ENCODE data around the gene TTBK1. TPM values are rescaled to one million over a fixed set of nuclear protein-coding genes. Genes with fewer than 3 reads are reported as not detected.
A peak's percentile ranks its signal among the peaks of the same experiment; 100 is the strongest.

The TTBK1 gene
- total and polyA plus RNA-seq, 7 donors, result under 0.01 to 0.55 (median 0.25) TPM; not detected in 1

DNA sequence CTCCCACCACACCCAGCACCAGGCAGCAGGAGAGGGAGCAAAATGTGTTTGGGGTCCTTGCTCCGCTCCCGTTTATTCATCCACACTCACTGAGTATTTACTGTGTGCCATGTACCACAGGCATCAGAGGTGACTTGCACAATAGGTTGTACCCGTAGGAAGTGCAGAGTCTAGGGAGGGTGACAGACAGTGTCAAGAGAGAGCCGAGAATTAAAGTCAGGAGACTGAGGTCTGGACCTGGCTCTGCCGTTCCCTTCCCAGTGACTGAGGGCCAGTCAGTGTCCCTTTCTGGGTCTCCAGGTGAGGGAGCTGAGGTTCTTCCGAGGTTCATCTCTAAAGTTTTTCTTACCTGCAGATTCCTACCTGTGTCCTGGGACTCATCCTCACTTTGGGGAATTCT, 22.3 kb downstream of the TTBK1 start:
- Histone ChIP-seq H3K27me3 (no peaks in the 10 kb centered on the region), H3K27ac (no peak overlapping the region), H3K4me1 (peaks cover 0 to 27% (median 25%) of the 10 kb centered on the region in 4 donors), H3K9me3 (no peaks in the 10 kb centered on the region), H3K4me3 (no peak overlapping the region), H3K36me3 (no peaks in the 10 kb centered on the region)
- TF ChIP-seq EP300 (IDR thresholded peaks at IDR 0.05) (no peak), POLR2A (IDR thresholded peaks at IDR 0.05) (no peak), CTCF (IDR thresholded peaks at IDR 0.05) (no peak), POLR2AphosphoS5 (IDR thresholded peaks at IDR 0.05) (no peak)
- DNase-seq, result no peak
- 86 to 89% methylated on average over 6 of the region's 6 CpGs for WGBS, 2 donors
- intact Hi-C loops (cut with DNase I), result loop anchor here (5.0 to 10.0 kb wide), 2 partner anchors 159 to 242 kb away; partner anchors contain the start of gene ABCC10

- no peak for DNase-seq
- peaks cover 0 to 27% (median 25%) of the 10 kb centered on the region in 4 donors for H3K4me1 ChIP-seq
- no peaks in the 10 kb centered on the region for H3K27me3 ChIP-seq
- no peaks in the 10 kb centered on the region for H3K36me3 ChIP-seq
- TF ChIP-seq POLR2AphosphoS5 (IDR thresholded peaks at IDR 0.05) (no peak), POLR2A (IDR thresholded peaks at IDR 0.05) (no peak), CTCF (IDR thresholded peaks at IDR 0.05) (no peak), EP300 (IDR thresholded peaks at IDR 0.05) (no peak)
- intact Hi-C loops (cut with DNase I), result loop anchor here (5.0 to 10.0 kb wide), 2 partner anchors 157 to 240 kb away; partner anchors contain the start of gene ABCC10
- 29 to 73% methylated on average over 7 of the region's 7 CpGs for WGBS, 2 donors
- no peaks in the 10 kb centered on the region for H3K9me3 ChIP-seq
- H3K4me3 ChIP-seq, result no peak overlapping the region
- peak overlapping the region; percentile 72 to 92 (median 76) for H3K27ac ChIP-seq
Measured at GRCh38 chr6:43267619-43268354, 24.5 kb downstream of the TTBK1 start.

GRCh38 chr6:43268355-43268700, 25.0 kb downstream of the TTBK1 start:
- Histone ChIP-seq H3K4me3 (no peak overlapping the region), H3K27me3 (no peaks in the 10 kb centered on the region), H3K36me3 (no peaks in the 10 kb centered on the region), H3K9me3 (no peaks in the 10 kb centered on the region), H3K4me1 (peaks cover 0 to 27% (median 25%) of the 10 kb centered on the region in 4 donors), H3K27ac (peak overlapping the region; percentile 72 to 92 (median 76))
- intact Hi-C loops (cut with DNase I), result loop anchor here (5.0 to 10.0 kb wide), 2 partner anchors 156 to 239 kb away; partner anchors contain the start of gene ABCC10
- no peak for DNase-seq
- 70 to 73% methylated on average over 3 of the region's 3 CpGs for WGBS, 2 donors
- TF ChIP-seq EP300 (IDR thresholded peaks at IDR 0.05) (no peak), CTCF (IDR thresholded peaks at IDR 0.05) (no peak), POLR2A (IDR thresholded peaks at IDR 0.05) (no peak), POLR2AphosphoS5 (IDR thresholded peaks at IDR 0.05) (no peak)

GRCh38 chr6:43268782-43269272, 25.5 kb downstream of the TTBK1 start:
- Histone ChIP-seq H3K36me3 (no peaks in the 10 kb centered on the region), H3K9me3 (no peaks in the 10 kb centered on the region), H3K27ac (peak overlapping the region; percentile 72 to 92 (median 76)), H3K4me3 (peak overlapping the region in 2 of 4 donors; percentile 41 to 48), H3K4me1 (peaks cover 0 to 27% (median 25%) of the 10 kb centered on the region in 4 donors), H3K27me3 (no peaks in the 10 kb centered on the region)
- no peak for DNase-seq
- intact Hi-C loops (cut with DNase I), result loop anchor here (5.0 to 10.0 kb wide), 2 partner anchors 156 to 238 kb away; partner anchors contain the start of gene ABCC10
- WGBS, 2 donors, result 72 to 73% methylated on average over 10 of the region's 10 CpGs
- TF ChIP-seq EP300 (IDR thresholded peaks at IDR 0.05), result no peak
- no peak for TF ChIP-seq POLR2A (IDR thresholded peaks at IDR 0.05)
- TF ChIP-seq CTCF (IDR thresholded peaks at IDR 0.05), result no peak
- TF ChIP-seq POLR2AphosphoS5 (IDR thresholded peaks at IDR 0.05), result no peak
